Measurements from ENCODE around the gene LEMD2. TPM values are rescaled to one million over a fixed set of nuclear protein-coding genes. Genes with fewer than 3 reads are reported as not detected.

LEMD2 gene
- polyA plus RNA-seq, 3 donors = 11.4 to 59.5 (median 13.8) TPM

DNA sequence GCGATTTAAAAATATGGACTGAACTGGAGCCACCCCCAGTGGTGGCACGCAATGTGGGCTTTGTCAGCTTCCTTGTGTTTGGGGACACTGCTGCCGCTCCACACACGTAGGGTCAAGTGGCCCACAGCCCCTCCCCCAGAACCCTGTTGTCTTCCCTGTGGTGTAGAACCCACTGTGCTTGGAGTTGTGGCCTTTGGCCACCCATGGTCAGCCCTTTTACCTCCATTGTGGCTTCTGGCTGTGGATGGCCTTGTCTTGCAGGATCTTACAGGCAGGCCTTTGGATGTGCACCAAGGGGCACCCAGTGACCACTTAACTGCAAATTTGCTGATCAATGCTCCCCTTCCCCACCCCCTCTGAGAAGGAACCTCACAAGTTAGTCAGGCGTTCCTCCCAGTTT, 2.0 kb upstream of the LEMD2 start:
- H3K9ac ChIP-seq (ENCODE audit: insufficient read depth, low read length, poor library complexity, severe bottlenecking) = no peak overlapping the region
- peaks cover 8 to 9% of the 10 kb centered on the region in 2 donors for H3K36me3 Mint-ChIP-seq
- TF ChIP-seq, protein P1, sequence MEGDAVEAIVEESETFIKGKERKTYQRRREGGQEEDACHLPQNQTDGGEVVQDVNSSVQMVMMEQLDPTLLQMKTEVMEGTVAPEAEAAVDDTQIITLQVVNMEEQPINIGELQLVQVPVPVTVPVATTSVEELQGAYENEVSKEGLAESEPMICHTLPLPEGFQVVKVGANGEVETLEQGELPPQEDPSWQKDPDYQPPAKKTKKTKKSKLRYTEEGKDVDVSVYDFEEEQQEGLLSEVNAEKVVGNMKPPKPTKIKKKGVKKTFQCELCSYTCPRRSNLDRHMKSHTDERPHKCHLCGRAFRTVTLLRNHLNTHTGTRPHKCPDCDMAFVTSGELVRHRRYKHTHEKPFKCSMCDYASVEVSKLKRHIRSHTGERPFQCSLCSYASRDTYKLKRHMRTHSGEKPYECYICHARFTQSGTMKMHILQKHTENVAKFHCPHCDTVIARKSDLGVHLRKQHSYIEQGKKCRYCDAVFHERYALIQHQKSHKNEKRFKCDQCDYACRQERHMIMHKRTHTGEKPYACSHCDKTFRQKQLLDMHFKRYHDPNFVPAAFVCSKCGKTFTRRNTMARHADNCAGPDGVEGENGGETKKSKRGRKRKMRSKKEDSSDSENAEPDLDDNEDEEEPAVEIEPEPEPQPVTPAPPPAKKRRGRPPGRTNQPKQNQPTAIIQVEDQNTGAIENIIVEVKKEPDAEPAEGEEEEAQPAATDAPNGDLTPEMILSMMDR (IDR thresholded peaks at IDR 0.05) = no peak
- no peak overlapping the region for H3K4me3 ChIP-seq (replicated peaks in 1 of 3; ENCODE audit: low read depth in 2 of 3, low read length in 3 of 3)
- H3K79me2 ChIP-seq (ENCODE audit: insufficient read depth, low read length) = peaks cover 32% of the 10 kb centered on the region
- peaks cover 0 to 21% of the 10 kb centered on the region in 2 donors for H3K27me3 ChIP-seq (ENCODE audit: control insufficient read depth in 2 of 2, insufficient read depth in 2 of 2, low read length in 2 of 2)
- WGBS (ENCODE audit: insufficient coverage) = 100% methylated on average over 4 of the region's 5 CpGs
- DNase-seq = no peak
- peaks cover 0 to 1% (median 0%) of the 10 kb centered on the region in 7 donors for H3K9me3 Mint-ChIP-seq
- no peaks in the 10 kb centered on the region for H3K9me3 ChIP-seq (replicated peaks in 1 of 2; ENCODE audit: control insufficient read depth in 1 of 2, insufficient read depth in 1 of 2, low read length in 2 of 2)
- peaks cover 26% of the 10 kb centered on the region for H3K4me1 Mint-ChIP-seq
- no peak overlapping the region for H3K4me2 ChIP-seq (replicated peaks; ENCODE audit: extremely low read depth, low read length, poor library complexity, severe bottlenecking)
- H3K36me3 ChIP-seq (replicated peaks in 1 of 2; ENCODE audit: control insufficient read depth in 1 of 2, insufficient read depth in 2 of 2, low read length in 2 of 2) = peaks cover 0 to 10% of the 10 kb centered on the region in 2 donors
- H4K20me1 ChIP-seq (ENCODE audit: insufficient read depth, low read length) = peaks cover 20% of the 10 kb centered on the region
- no peak overlapping the region for H2AFZ ChIP-seq (ENCODE audit: insufficient read depth, low read depth, low read length, poor library complexity, severe bottlenecking)
- H3K4me3 Mint-ChIP-seq = no peak overlapping the region
- H3K27me3 Mint-ChIP-seq (ENCODE audit: low read depth in 3 of 3) = peaks cover 9 to 16% (median 16%) of the 10 kb centered on the region in 3 donors
- intact Hi-C loops (cut with micrococcal nuclease) = no loop called here
- no peak overlapping the region for H3K27ac Mint-ChIP-seq
- H3K4me1 ChIP-seq (ENCODE audit: control insufficient read depth in 1 of 2, insufficient read depth in 2 of 2, low read length in 2 of 2) = peaks cover 18 to 28% of the 10 kb centered on the region in 2 donors
- no peak overlapping the region for H3K27ac ChIP-seq (ENCODE audit: low read depth in 1 of 2, low read length in 2 of 2)

DNA sequence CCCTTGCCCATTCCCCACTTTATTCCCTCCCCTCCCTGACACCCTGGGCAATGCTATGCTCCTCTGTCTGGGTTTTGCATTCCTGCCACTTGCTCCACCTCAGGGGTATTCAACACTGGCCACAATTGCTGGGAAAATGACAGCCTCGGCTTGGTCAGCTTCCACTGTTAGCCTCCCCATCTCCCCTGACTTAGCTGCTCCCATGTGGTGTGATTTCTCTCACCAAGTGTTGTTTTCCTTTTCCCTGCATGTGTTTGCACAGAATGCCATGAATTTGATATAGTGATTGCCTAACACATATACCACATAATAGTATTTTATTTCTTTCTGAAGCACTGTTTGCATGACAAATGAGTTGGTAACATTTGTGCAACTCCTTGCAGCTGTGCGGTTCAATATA, 1.4 kb upstream of the LEMD2 start:
- DNase-seq = no peak
- no peak overlapping the region for H3K27ac Mint-ChIP-seq
- Histone ChIP-seq H3K4me1 (ENCODE audit: control insufficient read depth in 1 of 2, insufficient read depth in 2 of 2, low read length in 2 of 2) (peaks cover 18 to 28% of the 10 kb centered on the region in 2 donors), H2AFZ (ENCODE audit: insufficient read depth, low read depth, low read length, poor library complexity, severe bottlenecking) (no peak overlapping the region), H3K27ac (ENCODE audit: low read depth in 1 of 2, low read length in 2 of 2) (no peak overlapping the region), H3K27me3 (ENCODE audit: control insufficient read depth in 2 of 2, insufficient read depth in 2 of 2, low read length in 2 of 2) (peaks cover 0 to 21% of the 10 kb centered on the region in 2 donors), H3K79me2 (ENCODE audit: insufficient read depth, low read length) (peaks cover 37% of the 10 kb centered on the region), H3K9ac (ENCODE audit: insufficient read depth, low read length, poor library complexity, severe bottlenecking) (no peak overlapping the region), H3K4me3 (replicated peaks in 1 of 3; ENCODE audit: low read depth in 2 of 3, low read length in 3 of 3) (no peak overlapping the region), H3K9me3 (replicated peaks in 1 of 2; ENCODE audit: control insufficient read depth in 1 of 2, insufficient read depth in 1 of 2, low read length in 2 of 2) (no peaks in the 10 kb centered on the region), H3K36me3 (replicated peaks in 1 of 2; ENCODE audit: control insufficient read depth in 1 of 2, insufficient read depth in 2 of 2, low read length in 2 of 2) (peaks cover 0 to 15% of the 10 kb centered on the region in 2 donors), H3K4me2 (replicated peaks; ENCODE audit: extremely low read depth, low read length, poor library complexity, severe bottlenecking) (no peak overlapping the region), H4K20me1 (ENCODE audit: insufficient read depth, low read length) (peaks cover 25% of the 10 kb centered on the region)
- intact Hi-C loops (cut with micrococcal nuclease) = no loop called here
- H3K27me3 Mint-ChIP-seq (ENCODE audit: low read depth in 3 of 3) = peaks cover 10 to 16% (median 16%) of the 10 kb centered on the region in 3 donors
- H3K4me1 Mint-ChIP-seq = peaks cover 31% of the 10 kb centered on the region
- H3K4me3 Mint-ChIP-seq = no peak overlapping the region
- peaks cover 11 to 12% of the 10 kb centered on the region in 2 donors for H3K36me3 Mint-ChIP-seq
- TF ChIP-seq, protein P1 (IDR thresholded peaks at IDR 0.05) = no peak
- 100% methylated on average over 1 of the region's 2 CpGs for WGBS (ENCODE audit: insufficient coverage)
- H3K9me3 Mint-ChIP-seq = peaks cover 0 to 1% (median 0%) of the 10 kb centered on the region in 7 donors

All from CD14-positive monocyte (primary cell).